Pancreas (tissue), 10 donors: ENCODE results near the gene BAIAP3. TPM values are rescaled to one million over a fixed set of nuclear protein-coding genes. Genes with fewer than 3 reads are reported as not detected.

Experiments
- ATAC-seq, 4 donors: fragments of 200-7000 bp; cut with Tn5 transposase; one replicate each; pipeline versions ENCODE4 v1.8.0 to v1.9.1; 2020; ENCODE audit warnings: mild to moderate bottlenecking in 4 of 4, moderate library complexity in 4 of 4
- DNase-seq, 6 donors: peaks; one replicate each; pipeline ENCODE4 v3.0.0-alpha.2; 2020
- FAIRE-seq: peaks from 2 replicates; lab custom pipeline; 2012; peaks lifted over from hg19 to GRCh38; lab: Jason Lieb, UNC
- H3K27ac ChIP-seq, 4 donors: fragments of 200-600 bp; sonication (generic); 1 replicate in 3 of 4; 2 replicates in 1 of 4; pipeline versions ENCODE4 v1.5.0 to v1.8.0; 2020
- H3K27me3 ChIP-seq, 4 donors: fragments of 200-600 bp; one replicate each; pipeline ENCODE4 v1.8.0; 2021
- H3K36me3 ChIP-seq, 3 donors: fragments of 200-600 bp; sonication (generic) in 1 of 3; one replicate each; pipeline versions ENCODE4 v1.5.0 to v1.8.0; 2020 to 2021
- H3K4me1 ChIP-seq, 3 donors: fragments of 200-600 bp; one replicate each; pipeline ENCODE4 v1.8.0; 2021
- H3K4me3 ChIP-seq, 4 donors: fragments of 200-600 bp; sonication (generic) in 2 of 4; one replicate each; pipeline versions ENCODE4 v1.5.0 to v1.8.0; 2020 to 2021
- H3K9me3 ChIP-seq, 4 donors: fragments of 200-600 bp; one replicate each; pipeline ENCODE4 v1.8.0; 2021
- CTCF ChIP-seq, 4 donors: fragments of 200-600 bp; sonication (generic) in 3 of 4; IDR thresholded peaks; one replicate each; pipeline versions ENCODE4 v1.5.0 to v1.8.0; 2021; ENCODE audit warnings: antibody characterized with exemption in 4 of 4
- WGBS, 2 donors: extraction: QIAGEN DNeasy Blood & Tissue Kit; methylation state at CpG; one replicate each; pipeline ENCODE4 v1.1.7; 2013; 5-methylcytosine and 5-hydroxymethylcytosine counted together
- intact Hi-C, 3 donors: fragments of 100-400 bp; cut with DNase I; formaldehyde crosslinking; loops; one replicate each; pipeline versions ENCODE4 v1.11.1 to v1.14.2; 2022
- polyA plus RNA-seq, 2 donors: library from polyadenylated mRNA; stranded (reverse); fragments of 200-250 nt; gene quantifications; one replicate each; pipeline ENCODE4 v1.2.3, GENCODE V29; 2013
- total RNA-seq, 6 donors: library from RNA; stranded (reverse); fragmentation: NEBNext Ultra II Directional in 4 of 6; extraction: Animal tissue kit (Norgen Biotek cat#: 25700) in 4 of 6; gene quantifications; one replicate each; pipeline versions ENCODE4 v1.2.1 to v1.2.4, GENCODE V29; 2021 to 2023
- donor health status: healthy with polysubstance abuse.
- donor health status: DM: no; HTN: no; CAD: no; lungs with moderate emphysema.
- donor health status: DM: no; HTN: no; CAD: no.
- donor health status: control.
- donor health status: control.
- donor health status: Bipolar disorder and iron deficiency.
- donor health status: DM: yes; HTN: yes; CAD: no.
- donor health status: DM: no; HTN: no; CAD: no.
- donor health status: DM: no; HTN: no; CAD: no.
- donor health status: DM: yes; HTN: yes; CAD: no.

The BAIAP3 gene
- total and polyA plus RNA-seq, 8 donors, result 2.1 to 110 (median 12.6) TPM

DNA sequence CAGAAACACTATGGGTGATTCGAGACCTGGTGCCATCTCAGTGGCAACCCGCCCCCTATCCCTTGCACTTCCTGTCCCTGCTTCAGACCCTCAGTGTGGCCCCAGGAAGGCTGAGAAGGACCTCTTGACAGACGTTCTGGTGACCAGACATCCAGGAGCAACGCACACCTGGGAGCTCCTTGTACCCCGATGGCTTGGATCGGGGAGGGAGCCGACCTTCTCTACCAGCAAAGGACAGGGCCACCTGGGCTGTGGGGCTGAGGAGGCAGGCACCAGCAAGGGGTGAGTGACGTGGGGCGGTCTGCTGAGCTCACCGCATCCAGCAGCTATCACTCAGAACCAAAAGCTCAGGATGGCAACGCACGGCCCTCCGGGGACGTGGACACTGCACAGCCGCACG, 53.9 kb downstream of the BAIAP3 start:
- Histone ChIP-seq H3K36me3 (peaks cover 0 to 16% (median 0%) of the 10 kb centered on the region in 3 donors), H3K27me3 (no peaks in the 10 kb centered on the region), H3K27ac (no peak overlapping the region), H3K9me3 (no peaks in the 10 kb centered on the region), H3K4me3 (no peak overlapping the region), H3K4me1 (no peaks in the 10 kb centered on the region)
- FAIRE-seq, result no peak
- WGBS, 2 donors, result 91 to 93% methylated on average over 13 to 16 of the region's 16 CpGs
- no peak for ATAC-seq
- TF ChIP-seq CTCF (IDR thresholded peaks at IDR 0.05), result no peak
- DNase-seq, result no peak
- intact Hi-C loops, result no loop called here

DNA sequence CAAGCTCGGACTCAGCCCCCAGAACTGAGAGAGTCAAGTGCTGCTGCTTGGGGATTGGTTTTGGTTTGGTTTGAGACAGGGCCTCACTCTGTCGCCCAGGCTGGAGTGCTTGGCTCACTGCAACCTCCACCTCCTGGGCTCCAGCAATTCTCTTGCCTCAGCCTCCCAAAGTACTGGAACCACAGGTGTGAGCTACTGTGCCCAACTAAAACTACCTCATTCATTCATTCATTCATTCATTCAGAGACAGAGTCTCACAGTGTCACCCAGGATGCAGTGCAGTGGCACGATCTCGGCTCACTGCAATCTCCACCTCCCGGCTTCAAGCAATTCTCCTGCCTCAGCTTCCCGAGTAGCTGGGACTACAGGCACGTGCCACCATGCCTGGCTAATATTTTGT, 56.3 kb downstream of the BAIAP3 start:
- intact Hi-C loops, result no loop called here

DNA sequence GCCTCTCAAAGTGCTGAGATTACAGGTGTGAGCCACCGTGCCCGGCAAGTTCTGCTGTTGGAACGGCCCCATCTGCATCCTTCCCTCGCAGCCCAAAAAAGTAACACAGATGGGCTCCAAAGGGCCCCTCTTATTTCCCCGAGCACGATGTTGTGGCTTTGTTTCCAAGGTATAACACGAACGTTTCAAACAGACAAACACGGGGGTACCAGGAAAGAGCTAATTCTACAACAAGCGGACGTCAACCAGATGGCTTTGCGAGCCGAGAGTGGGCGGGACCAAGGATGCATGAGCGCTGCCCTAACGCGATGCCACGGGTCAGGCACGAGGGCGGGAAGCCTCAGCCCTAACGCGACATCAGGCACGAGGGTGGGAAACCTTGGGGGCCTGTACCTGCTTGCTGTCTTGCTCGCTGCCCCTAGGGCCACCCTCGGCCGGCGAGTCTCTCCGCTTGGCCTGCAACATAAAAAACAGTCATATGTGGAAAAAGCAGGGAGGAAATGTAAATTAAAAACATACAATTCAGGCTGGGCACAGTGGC, 56.9 kb downstream of the BAIAP3 start:
- no peaks in the 10 kb centered on the region for H3K9me3 ChIP-seq
- no peaks in the 10 kb centered on the region for H3K27me3 ChIP-seq
- intact Hi-C loops, result no loop called here
- H3K36me3 ChIP-seq, result peaks cover 0 to 27% (median 0%) of the 10 kb centered on the region in 3 donors
- no peaks in the 10 kb centered on the region for H3K4me1 ChIP-seq
- DNase-seq (no peak), FAIRE-seq (no peak), ATAC-seq (no peak)
- H3K27ac ChIP-seq, result no peak overlapping the region
- no peak overlapping the region for H3K4me3 ChIP-seq
- TF ChIP-seq CTCF (IDR thresholded peaks at IDR 0.05), result no peak
- WGBS, 2 donors, result 87% methylated on average over 28 of the region's 28 CpGs

More for the DNA sequence above, 56.3 kb downstream of the BAIAP3 start:
- Histone ChIP-seq H3K27ac (no peak overlapping the region), H3K36me3 (peaks cover 0 to 27% (median 0%) of the 10 kb centered on the region in 3 donors), H3K4me3 (no peak overlapping the region), H3K9me3 (no peaks in the 10 kb centered on the region), H3K4me1 (no peaks in the 10 kb centered on the region), H3K27me3 (no peaks in the 10 kb centered on the region)
- no peak for TF ChIP-seq CTCF (IDR thresholded peaks at IDR 0.05)
- 95% methylated on average over 7 of the region's 7 CpGs for WGBS, 2 donors
- ATAC-seq (no peak), FAIRE-seq (no peak), DNase-seq (no peak)

DNA sequence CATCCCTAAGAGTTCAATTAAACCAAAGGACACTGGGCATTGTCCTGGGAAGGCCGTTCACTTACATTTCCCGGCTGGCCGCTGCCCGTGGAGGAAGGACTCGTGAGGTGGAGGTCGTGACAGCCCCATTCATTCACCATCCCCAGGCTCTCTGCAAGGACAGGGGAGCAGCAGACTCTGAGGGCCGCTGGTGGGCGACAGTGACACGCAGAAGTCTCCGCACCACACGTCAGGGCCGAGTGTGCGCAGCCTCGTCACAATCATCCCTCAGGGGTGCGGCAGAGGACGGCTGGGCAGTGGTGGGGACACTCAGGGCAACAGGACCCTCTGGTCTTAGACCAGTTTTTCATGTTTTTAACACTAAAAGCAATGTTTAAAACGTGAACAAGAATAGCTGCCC, 59.4 kb downstream of the BAIAP3 start:
- Histone ChIP-seq H3K36me3 (peaks cover 0 to 36% (median 0%) of the 10 kb centered on the region in 3 donors), H3K4me3 (no peak overlapping the region), H3K4me1 (no peaks in the 10 kb centered on the region), H3K27ac (no peak overlapping the region), H3K27me3 (no peaks in the 10 kb centered on the region), H3K9me3 (no peaks in the 10 kb centered on the region)
- FAIRE-seq (no peak), DNase-seq (no peak), ATAC-seq (no peak)
- no peak for TF ChIP-seq CTCF (IDR thresholded peaks at IDR 0.05)
- WGBS, 2 donors, result 89 to 94% methylated on average over 17 of the region's 17 CpGs
- intact Hi-C loops, result no loop called here

DNA sequence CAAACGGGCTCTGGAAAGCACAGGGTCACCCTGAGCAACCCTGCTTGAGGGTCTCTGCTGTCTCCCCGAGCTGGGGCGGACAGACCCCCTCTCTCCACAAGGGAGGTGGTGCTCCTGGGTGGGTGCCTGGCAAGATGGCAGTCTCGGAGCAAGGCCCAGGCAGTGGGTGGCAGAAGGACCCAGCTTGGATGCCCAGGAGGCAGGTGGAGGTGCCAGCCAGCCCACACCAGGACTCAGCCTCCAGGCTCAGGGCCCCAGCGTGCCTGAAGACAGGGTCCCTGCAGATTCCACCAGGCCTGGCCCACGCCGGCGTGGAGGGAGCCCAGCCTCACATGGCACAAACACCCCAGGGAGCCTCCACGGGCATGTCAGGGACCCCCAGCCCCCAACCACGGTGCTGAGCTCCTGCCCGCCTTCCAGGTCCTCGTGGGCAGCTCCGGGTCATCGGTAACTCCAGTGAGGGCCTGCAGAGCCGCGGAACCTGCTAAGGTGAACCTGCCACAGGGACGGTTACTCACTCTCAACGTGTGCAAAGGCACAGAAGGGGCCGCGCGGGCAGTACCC, 60.2 kb downstream of the BAIAP3 start:
- no peak for TF ChIP-seq CTCF (IDR thresholded peaks at IDR 0.05)
- DNase-seq (peak in 1 of 6 donors; percentile 67), FAIRE-seq (no peak), ATAC-seq (no peak)
- no peak overlapping the region for H3K4me3 ChIP-seq
- H3K27ac ChIP-seq, result no peak overlapping the region
- H3K4me1 ChIP-seq, result no peaks in the 10 kb centered on the region
- no peaks in the 10 kb centered on the region for H3K27me3 ChIP-seq
- H3K36me3 ChIP-seq, result peaks cover 0 to 42% (median 2%) of the 10 kb centered on the region in 3 donors
- no peaks in the 10 kb centered on the region for H3K9me3 ChIP-seq
- intact Hi-C loops, result no loop called here
- 94 to 97% methylated on average over 21 of the region's 21 CpGs for WGBS, 2 donors
